Breast epithelium (tissue), 4 donors: ENCODE data around the gene OR2AJ1. TPM values are rescaled to one million over a fixed set of nuclear protein-coding genes. Genes with fewer than 3 reads are reported as not detected.

Source experiments
- DNase-seq, 2 donors: peaks; one replicate each; pipeline ENCODE4 v3.0.0-alpha.2; 2019; ENCODE audit warnings: low spot score in 2 of 2
- H3K27ac ChIP-seq, 2 donors: fragments of 200-600 bp; sonication (generic) in 1 of 2; one replicate each; pipeline ENCODE4 v1.5.1; 2016 to 2019; ENCODE audit warnings: mild to moderate bottlenecking in 1 of 2
- H3K27me3 ChIP-seq, 2 donors: fragments of 200-600 bp; sonication (generic) in 1 of 2; one replicate each; pipeline versions ENCODE4 v1.5.1 to v1.6.0; 2017 to 2019; ENCODE audit warnings: control low read depth in 1 of 2, mild to moderate bottlenecking in 1 of 2
- H3K36me3 ChIP-seq: fragments of 200-600 bp; one replicate; pipeline ENCODE4 v1.5.1; 2019
- H3K4me1 ChIP-seq, 2 donors: fragments of 200-600 bp; sonication (generic); one replicate each; pipeline ENCODE4 v1.5.1; 2016 to 2019; ENCODE audit warnings: control low read depth in 1 of 2
- H3K4me3 ChIP-seq, 3 donors: fragments of 200-600 bp; sonication (generic); 1 replicate in 2 of 3; 2 replicates in 1 of 3; pipeline ENCODE4 v1.5.1; 2016 to 2019; ENCODE audit warnings: mild to moderate bottlenecking in 3 of 3, moderate library complexity in 2 of 3
- H3K9me3 ChIP-seq, 2 donors: fragments of 200-600 bp; sonication (generic) in 1 of 2; one replicate each; pipeline ENCODE4 v1.5.1; 2016 to 2019; ENCODE audit warnings: control low read depth in 1 of 2
- CTCF ChIP-seq, 3 donors: fragments of 450-650 bp; IDR thresholded peaks; one replicate each; pipeline ENCODE4 v1.5.1; 2016 to 2017; ENCODE audit warnings: antibody characterized with exemption in 3 of 3, mild to moderate bottlenecking in 3 of 3, moderate library complexity in 3 of 3
- POLR2A ChIP-seq: fragments of 450-650 bp; IDR thresholded peaks from one replicate; pipeline ENCODE4 v1.6.1; 2016; ENCODE audit warnings: antibody characterized with exemption, mild to moderate bottlenecking, moderate library complexity
- POLR2AphosphoS5 ChIP-seq, 3 donors: sonication (generic); formaldehyde crosslinking; IDR thresholded peaks; one replicate each; pipeline ENCODE4 v1.6.1; 2017; ENCODE audit warnings: antibody characterized with exemption in 3 of 3
- intact Hi-C: fragments of 100-400 bp; cut with DNase I; formaldehyde crosslinking; loops from one replicate; pipeline ENCODE4 v1.15.1; 2023; ENCODE audit warnings: low total_unique reads
- total RNA-seq, 3 donors: library from RNA; depleted of rRNA; stranded (reverse); fragments of >200 nt; gene quantifications; one replicate each; pipeline ENCODE4 v1.1.0, GENCODE V29; 2016

Gene OR2AJ1
- total RNA-seq, result not detected

GRCh38 chr1:247924868-247925267 lies at the start of gene OR2AJ1:
Gene OR2AJ1, plus strand, starts transcription at chr1:247924889. Its CDS starts 8,880 bp downstream, at chr1:247933769.
- no peaks in the 10 kb centered on the region for H3K27me3 ChIP-seq
- no peak within 1 kb of the TSS for H3K4me3 ChIP-seq
- intact Hi-C loops, result no loop called here
- no peaks in the 10 kb centered on the region for H3K9me3 ChIP-seq
- H3K4me1 ChIP-seq, result no peaks in the 10 kb centered on the region
- TF ChIP-seq CTCF (IDR thresholded peaks at IDR 0.05) (no peak), POLR2A (no peak), POLR2AphosphoS5 (IDR thresholded peaks at IDR 0.05) (no peak)
- H3K36me3 ChIP-seq, result no peaks in the 10 kb centered on the region
- DNase-seq, result no peak
- no peak within 1 kb of the TSS for H3K27ac ChIP-seq

- no peak for DNase-seq
- TF ChIP-seq CTCF (IDR thresholded peaks at IDR 0.05), result no peak
- no peak for TF ChIP-seq POLR2A
- TF ChIP-seq POLR2AphosphoS5 (IDR thresholded peaks at IDR 0.05), result no peak
- Histone ChIP-seq H3K9me3 (no peaks in the 10 kb centered on the region), H3K27ac (no peak overlapping the region), H3K27me3 (no peaks in the 10 kb centered on the region), H3K4me3 (no peak overlapping the region), H3K4me1 (no peaks in the 10 kb centered on the region), H3K36me3 (no peaks in the 10 kb centered on the region)
- intact Hi-C loops, result no loop called here
Observed at GRCh38 chr1:247883346-247883745, 41.3 kb upstream of the OR2AJ1 start.

- no peak for DNase-seq
- intact Hi-C loops, result no loop called here
- no peaks in the 10 kb centered on the region for H3K4me1 ChIP-seq
- no peak overlapping the region for H3K4me3 ChIP-seq
- no peaks in the 10 kb centered on the region for H3K27me3 ChIP-seq
- TF ChIP-seq POLR2A (no peak), POLR2AphosphoS5 (IDR thresholded peaks at IDR 0.05) (no peak), CTCF (IDR thresholded peaks at IDR 0.05) (no peak)
- H3K27ac ChIP-seq, result no peak overlapping the region
- H3K36me3 ChIP-seq, result no peaks in the 10 kb centered on the region
- H3K9me3 ChIP-seq, result no peaks in the 10 kb centered on the region
Observed at GRCh38 chr1:247884797-247885413, 39.8 kb upstream of the OR2AJ1 start.

GRCh38 chr1:247895163-247895637 lies 29.5 kb upstream of the OR2AJ1 start, which contains the start of gene OR2W3:
Gene OR2W3, plus strand, starts transcription at chr1:247895587. Its CDS starts 0 bp downstream, at chr1:247895587.
- Histone ChIP-seq H3K27ac (no peak within 1 kb of the TSS), H3K4me3 (no peak within 1 kb of the TSS), H3K36me3 (no peaks in the 10 kb centered on the region), H3K4me1 (no peaks in the 10 kb centered on the region), H3K27me3 (no peaks in the 10 kb centered on the region), H3K9me3 (peaks cover 0 to 4% of the 10 kb centered on the region in 2 donors)
- no peak for DNase-seq
- intact Hi-C loops, result no loop called here
- TF ChIP-seq POLR2A (no peak), POLR2AphosphoS5 (IDR thresholded peaks at IDR 0.05) (no peak), CTCF (IDR thresholded peaks at IDR 0.05) (no peak)

- intact Hi-C loops, result no loop called here
- H3K27me3 ChIP-seq, result no peaks in the 10 kb centered on the region
- no peak for TF ChIP-seq CTCF (IDR thresholded peaks at IDR 0.05)
- no peaks in the 10 kb centered on the region for H3K4me1 ChIP-seq
- peaks cover 0 to 4% of the 10 kb centered on the region in 2 donors for H3K9me3 ChIP-seq
- DNase-seq, result no peak
- H3K4me3 ChIP-seq, result no peak overlapping the region
- no peak overlapping the region for H3K27ac ChIP-seq
- no peaks in the 10 kb centered on the region for H3K36me3 ChIP-seq
Observed at GRCh38 chr1:247895976-247896375, 28.7 kb upstream of the OR2AJ1 start.
